Endothelial cell of umbilical vein (primary cell): ENCODE results near the gene GNAZ.

Experiments
- EZH2 ChIP-seq: IDR thresholded peaks from 2 replicates; pipeline ENCODE4 v1.6.1; 2012; ENCODE audit warnings: borderline replicate concordance, low read depth, mild to moderate bottlenecking, moderate library complexity, low read length, inconsistent platforms; ENCODE audit not compliant: severe bottlenecking
- FOS ChIP-seq: IDR thresholded peaks from 2 replicates; pipeline ENCODE4 v1.6.1; 2011; ENCODE audit warnings: mild to moderate bottlenecking, low read length, moderate library complexity, borderline replicate concordance; ENCODE audit not compliant: insufficient read depth
- GATA2 ChIP-seq: IDR thresholded peaks from 2 replicates; pipeline ENCODE4 v1.7.0; 2011; ENCODE audit warnings: low read depth, mild to moderate bottlenecking, moderate library complexity, mixed read lengths, low read length; ENCODE audit not compliant: insufficient read length, insufficient read depth
- JUN ChIP-seq: IDR thresholded peaks from 2 replicates; pipeline ENCODE4 v1.6.1; 2011; ENCODE audit warnings: borderline replicate concordance, low read depth; ENCODE audit not compliant: insufficient read length, insufficient read depth
- POLR2A ChIP-seq: IDR thresholded peaks from 2 replicates; pipeline ENCODE4 v1.6.1; 2012; ENCODE audit warnings: low read depth, mild to moderate bottlenecking, control low read depth, low read length
- POLR2AphosphoS5 ChIP-seq: IDR thresholded peaks from 2 replicates; pipeline ENCODE4 v1.6.1; 2012; ENCODE audit warnings: low read depth, mild to moderate bottlenecking, control low read depth, low read length, moderate library complexity; ENCODE audit not compliant: insufficient read depth
- TF ChIP-seq, protein P1 (sequence below), 2 donors: IDR thresholded peaks; 1 replicate in 1 of 2; 2 replicates in 1 of 2; pipeline ENCODE4 v1.5.1; 2011; ENCODE audit warnings: low read length in 2 of 2, mild to moderate bottlenecking in 2 of 2, moderate library complexity in 2 of 2, control low read depth in 1 of 2, inconsistent platforms in 1 of 2, low read depth in 1 of 2; ENCODE audit not compliant: insufficient read depth in 1 of 2; ENCODE audit errors: extremely low read depth in 1 of 2
- TF ChIP-seq, protein P2 (sequence below): IDR thresholded peaks from 2 replicates; pipeline ENCODE4 v1.6.1; 2011; ENCODE audit not compliant: insufficient read depth, insufficient read length

GRCh38 chr22:23116506-23117263 is 46.4 kb downstream of the GNAZ start:
- TF ChIP-seq, protein P1, sequence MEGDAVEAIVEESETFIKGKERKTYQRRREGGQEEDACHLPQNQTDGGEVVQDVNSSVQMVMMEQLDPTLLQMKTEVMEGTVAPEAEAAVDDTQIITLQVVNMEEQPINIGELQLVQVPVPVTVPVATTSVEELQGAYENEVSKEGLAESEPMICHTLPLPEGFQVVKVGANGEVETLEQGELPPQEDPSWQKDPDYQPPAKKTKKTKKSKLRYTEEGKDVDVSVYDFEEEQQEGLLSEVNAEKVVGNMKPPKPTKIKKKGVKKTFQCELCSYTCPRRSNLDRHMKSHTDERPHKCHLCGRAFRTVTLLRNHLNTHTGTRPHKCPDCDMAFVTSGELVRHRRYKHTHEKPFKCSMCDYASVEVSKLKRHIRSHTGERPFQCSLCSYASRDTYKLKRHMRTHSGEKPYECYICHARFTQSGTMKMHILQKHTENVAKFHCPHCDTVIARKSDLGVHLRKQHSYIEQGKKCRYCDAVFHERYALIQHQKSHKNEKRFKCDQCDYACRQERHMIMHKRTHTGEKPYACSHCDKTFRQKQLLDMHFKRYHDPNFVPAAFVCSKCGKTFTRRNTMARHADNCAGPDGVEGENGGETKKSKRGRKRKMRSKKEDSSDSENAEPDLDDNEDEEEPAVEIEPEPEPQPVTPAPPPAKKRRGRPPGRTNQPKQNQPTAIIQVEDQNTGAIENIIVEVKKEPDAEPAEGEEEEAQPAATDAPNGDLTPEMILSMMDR (IDR thresholded peaks at IDR 0.05; ENCODE audit: extremely low read depth in 1 of 2, insufficient read depth in 1 of 2, low read depth in 1 of 2, low read length in 2 of 2) = no peak
- TF ChIP-seq POLR2A (no peak), POLR2AphosphoS5 (no peak), EZH2 (no peak), GATA2 (no peak), JUN (no peak), FOS (no peak)
- TF ChIP-seq, protein P2, sequence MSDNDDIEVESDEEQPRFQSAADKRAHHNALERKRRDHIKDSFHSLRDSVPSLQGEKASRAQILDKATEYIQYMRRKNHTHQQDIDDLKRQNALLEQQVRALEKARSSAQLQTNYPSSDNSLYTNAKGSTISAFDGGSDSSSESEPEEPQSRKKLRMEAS = no peak
